Measurements from ENCODE around the gene LIME1. TPM values are rescaled to one million over a fixed set of nuclear protein-coding genes. Genes with fewer than 3 reads are reported as not detected.
A peak's percentile ranks its signal among the peaks of the same experiment; 100 is the strongest.

The LIME1 gene
- total and polyA plus RNA-seq, 7 experiments from 2014 or later, result 96.8 to 366 (median 107) TPM

- Histone ChIP-seq H3K36me3 (ENCODE audit: control insufficient read depth in 2 of 3, insufficient read depth in 3 of 3, low read length in 3 of 3) (peaks cover 0 to 75% (median 27%) of the 10 kb centered on the region in 3 experiments), H3K27ac (ENCODE audit: low read depth, low read length) (peak within 1 kb of the TSS; percentile 81), H3K4me3 (ENCODE audit: low read length) (peak within 1 kb of the TSS; percentile 91), H3K4me1 (ENCODE audit: control insufficient read depth in 2 of 2, insufficient read depth in 2 of 2, low read length in 2 of 2) (peaks cover 22 to 30% of the 10 kb centered on the region in 2 donors), H3K9me3 (ENCODE audit: control insufficient read depth in 2 of 3, low read length in 3 of 3) (no peaks in the 10 kb centered on the region), H3K27me3 (ENCODE audit: control insufficient read depth in 2 of 2, insufficient read depth in 2 of 2, low read length in 2 of 2) (no peaks in the 10 kb centered on the region)
- peak within 1 kb of the TSS; percentile 82 to 97 (median 87) for H3K27ac Mint-ChIP-seq
- H3K4me3 Mint-ChIP-seq, result peak within 1 kb of the TSS; percentile 86 to 95 (median 90)
- CTCF ChIA-PET, result interaction anchor here (0.6 to 2.7 kb wide), 16 partner anchors 9 to 359 kb away, joined by 3 to 27 read pairs (median 4); partner anchors contain the start of genes LIME1, PRPF6, PTK6 and SLC2A4RG
- peak; percentile 92 for ATAC-seq
- intact Hi-C loops (cut with micrococcal nuclease), result loop anchor here (1.0 to 5.0 kb wide), 22 partner anchors 23 to 415 kb away; partner anchors contain the start of genes RTEL1 (in 2 of the 2), TCEA2 (in 2 of the 2), UCKL1 (in 2 of the 2) and DNAJC5 (in 1 of the 2)
- no peaks in the 10 kb centered on the region for H3K27me3 Mint-ChIP-seq
- POLR2A ChIA-PET, result interaction anchor here (0.7 to 5.1 kb wide), 23 partner anchors 10 to 372 kb away, joined by 3 to 137 read pairs (median 4); partner anchors contain the start of genes GMEB2, LIME1, OPRL1 and PPDPF
- peaks cover 0 to 5% (median 0%) of the 10 kb centered on the region in 11 donors for H3K9me3 Mint-ChIP-seq
- H3K36me3 Mint-ChIP-seq, result peaks cover 15 to 37% (median 24%) of the 10 kb centered on the region in 5 donors
- DNase-seq, result peak; percentile 77 to 92 (median 88)
- peaks cover 33 to 62% (median 46%) of the 10 kb centered on the region in 7 donors for H3K4me1 Mint-ChIP-seq
Measured at GRCh38 chr20:63707558-63708300, 28.7 kb upstream of the LIME1 start, which contains the start of the genes ARFRP1 and ZGPAT. Gene ARFRP1 (minus strand): TSS chr20:63707976. CDS start chr20:63707091, 885 bp downstream. Gene ZGPAT (plus strand): TSS chr20:63708039. CDS start chr20:63708581, 542 bp downstream.

- no peaks in the 10 kb centered on the region for H3K27me3 Mint-ChIP-seq
- DNase-seq (peak in 1 of 9 donors; percentile 11), ATAC-seq (no peak)
- peaks cover 34 to 65% (median 46%) of the 10 kb centered on the region in 7 donors for H3K4me1 Mint-ChIP-seq
- intact Hi-C loops (cut with micrococcal nuclease), result loop anchor here (5.0 kb wide), 7 partner anchors 34 to 414 kb away; partner anchors contain the start of genes GMEB2 (in 1 of the 2), PTK6 (in 1 of the 2) and TCEA2 (in 1 of the 2)
- ChIA-PET POLR2A (interaction anchor here (0.5 to 5.1 kb wide), 19 partner anchors 11 to 371 kb away, joined by 3 to 137 read pairs (median 5); partner anchors contain the start of genes GMEB2, LIME1, OPRL1 and PPDPF), CTCF (interaction anchor here (0.6 to 2.7 kb wide), 10 partner anchors 28 to 272 kb away, joined by 3 to 27 read pairs (median 4); partner anchors contain the start of genes LIME1, PRPF6, PTK6 and SLC2A4RG)
- H3K9me3 Mint-ChIP-seq, result peaks cover 0 to 5% (median 0%) of the 10 kb centered on the region in 11 donors
- no peaks in the 10 kb centered on the region for H3K27me3 ChIP-seq (ENCODE audit: control insufficient read depth in 2 of 2, insufficient read depth in 2 of 2, low read length in 2 of 2)
- H3K27ac Mint-ChIP-seq, result peak overlapping the region; percentile 39 to 88 (median 49)
- peak overlapping the region; percentile 81 for H3K27ac ChIP-seq (ENCODE audit: low read depth, low read length)
- H3K36me3 ChIP-seq (ENCODE audit: control insufficient read depth in 2 of 3, insufficient read depth in 3 of 3, low read length in 3 of 3), result peaks cover 0 to 69% (median 27%) of the 10 kb centered on the region in 3 experiments
- peaks cover 15 to 44% (median 26%) of the 10 kb centered on the region in 5 donors for H3K36me3 Mint-ChIP-seq
- peaks cover 22 to 30% of the 10 kb centered on the region in 2 donors for H3K4me1 ChIP-seq (ENCODE audit: control insufficient read depth in 2 of 2, insufficient read depth in 2 of 2, low read length in 2 of 2)
- peak overlapping the region; percentile 91 for H3K4me3 ChIP-seq (ENCODE audit: low read length)
- peak overlapping the region; percentile 70 to 91 (median 78) for H3K4me3 Mint-ChIP-seq
- no peaks in the 10 kb centered on the region for H3K9me3 ChIP-seq (ENCODE audit: control insufficient read depth in 2 of 3, low read length in 3 of 3)
Measured at GRCh38 chr20:63708301-63709148, 27.9 kb upstream of the LIME1 start.

GRCh38 chr20:63709149-63709527, 27.3 kb upstream of the LIME1 start:
- POLR2A ChIA-PET, result interaction anchor here (3.2 to 5.1 kb wide), 2 partner anchors 28 to 42 kb away, joined by 14 to 137 read pairs; partner anchors contain the start of genes LIME1 and SLC2A4RG
- CTCF ChIA-PET, result no interaction called here
- peaks cover 0 to 65% (median 27%) of the 10 kb centered on the region in 3 experiments for H3K36me3 ChIP-seq (ENCODE audit: control insufficient read depth in 2 of 3, insufficient read depth in 3 of 3, low read length in 3 of 3)
- no peaks in the 10 kb centered on the region for H3K27me3 ChIP-seq (ENCODE audit: control insufficient read depth in 2 of 2, insufficient read depth in 2 of 2, low read length in 2 of 2)
- peak overlapping the region in 7 of 9 donors; percentile 38 to 69 (median 51) for H3K27ac Mint-ChIP-seq
- peaks cover 34 to 65% (median 46%) of the 10 kb centered on the region in 7 donors for H3K4me1 Mint-ChIP-seq
- DNase-seq (no peak), ATAC-seq (no peak)
- H3K4me3 ChIP-seq (ENCODE audit: low read length), result peak overlapping the region; percentile 91
- H3K9me3 Mint-ChIP-seq, result peaks cover 0 to 7% (median 2%) of the 10 kb centered on the region in 11 donors
- peak overlapping the region; percentile 81 for H3K27ac ChIP-seq (ENCODE audit: low read depth, low read length)
- no peaks in the 10 kb centered on the region for H3K27me3 Mint-ChIP-seq
- H3K36me3 Mint-ChIP-seq, result peaks cover 15 to 47% (median 30%) of the 10 kb centered on the region in 5 donors
- peak overlapping the region; percentile 70 to 91 (median 78) for H3K4me3 Mint-ChIP-seq
- H3K9me3 ChIP-seq (ENCODE audit: control insufficient read depth in 2 of 3, low read length in 3 of 3), result peaks cover 0 to under 1% (median 0%) of the 10 kb centered on the region in 3 experiments
- H3K4me1 ChIP-seq (ENCODE audit: control insufficient read depth in 2 of 2, insufficient read depth in 2 of 2, low read length in 2 of 2), result peaks cover 22 to 30% of the 10 kb centered on the region in 2 donors
- intact Hi-C loops (cut with micrococcal nuclease), result loop anchor here (5.0 kb wide), 7 partner anchors 33 to 413 kb away; partner anchors contain the start of genes GMEB2 (in 1 of the 2), PTK6 (in 1 of the 2) and TCEA2 (in 1 of the 2)

GRCh38 chr20:63711085-63711645, 25.3 kb upstream of the LIME1 start:
- intact Hi-C loops (cut with micrococcal nuclease), result no loop called here
- no peaks in the 10 kb centered on the region for H3K27me3 Mint-ChIP-seq
- POLR2A ChIA-PET, result interaction anchor here (0.6 to 2.2 kb wide), 4 partner anchors 8 to 29 kb away, joined by 3 to 7 read pairs (median 3); partner anchors contain the start of gene LIME1
- no peak overlapping the region for H3K27ac ChIP-seq (ENCODE audit: low read depth, low read length)
- H3K4me1 Mint-ChIP-seq, result peaks cover 31 to 60% (median 50%) of the 10 kb centered on the region in 7 donors
- H3K4me3 ChIP-seq (ENCODE audit: low read length), result no peak overlapping the region
- H3K27ac Mint-ChIP-seq, result peak overlapping the region in 5 of 9 donors; percentile 17 to 89 (median 78)
- H3K27me3 ChIP-seq (ENCODE audit: control insufficient read depth in 2 of 2, insufficient read depth in 2 of 2, low read length in 2 of 2), result no peaks in the 10 kb centered on the region
- H3K36me3 Mint-ChIP-seq, result peaks cover 20 to 59% (median 46%) of the 10 kb centered on the region in 5 donors
- peaks cover 22 to 28% of the 10 kb centered on the region in 2 donors for H3K4me1 ChIP-seq (ENCODE audit: control insufficient read depth in 2 of 2, insufficient read depth in 2 of 2, low read length in 2 of 2)
- peaks cover 0 to 14% (median 0%) of the 10 kb centered on the region in 3 experiments for H3K9me3 ChIP-seq (ENCODE audit: control insufficient read depth in 2 of 3, low read length in 3 of 3)
- peak overlapping the region; percentile 12 to 90 (median 70) for H3K4me3 Mint-ChIP-seq
- ATAC-seq, result no peak
- H3K9me3 Mint-ChIP-seq, result peaks cover 0 to 21% (median 12%) of the 10 kb centered on the region in 11 donors
- DNase-seq, result no peak
- CTCF ChIA-PET, result interaction anchor here (1.4 kb wide), 1 partner anchor 25 kb away, joined by 3 read pairs; the partner anchor contains the start of gene LIME1
- H3K36me3 ChIP-seq (ENCODE audit: control insufficient read depth in 2 of 3, insufficient read depth in 3 of 3, low read length in 3 of 3), result peaks cover 0 to 59% (median 10%) of the 10 kb centered on the region in 3 experiments

GRCh38 chr20:63712191-63712590, 24.3 kb upstream of the LIME1 start:
- Histone ChIP-seq H3K36me3 (ENCODE audit: control insufficient read depth in 2 of 3, insufficient read depth in 3 of 3, low read length in 3 of 3) (peaks cover 0 to 57% (median 5%) of the 10 kb centered on the region in 3 experiments), H3K4me1 (ENCODE audit: control insufficient read depth in 2 of 2, insufficient read depth in 2 of 2, low read length in 2 of 2) (peaks cover 14 to 18% of the 10 kb centered on the region in 2 donors), H3K27ac (ENCODE audit: low read depth, low read length) (no peak overlapping the region), H3K4me3 (ENCODE audit: low read length) (no peak overlapping the region), H3K27me3 (ENCODE audit: control insufficient read depth in 2 of 2, insufficient read depth in 2 of 2, low read length in 2 of 2) (no peaks in the 10 kb centered on the region), H3K9me3 (ENCODE audit: control insufficient read depth in 2 of 3, low read length in 3 of 3) (peaks cover 0 to 14% (median 0%) of the 10 kb centered on the region in 3 experiments)
- Mint-ChIP-seq H3K4me3 (peak overlapping the region in 5 of 10 donors; percentile 17 to 52 (median 22)), H3K9me3 (peaks cover 0 to 27% (median 13%) of the 10 kb centered on the region in 11 donors), H3K36me3 (peaks cover 20 to 63% (median 50%) of the 10 kb centered on the region in 5 donors), H3K27me3 (no peaks in the 10 kb centered on the region), H3K27ac (peak overlapping the region in 4 of 9 donors; percentile 11 to 58 (median 48)), H3K4me1 (peaks cover 31 to 59% (median 47%) of the 10 kb centered on the region in 7 donors)
- POLR2A ChIA-PET, result interaction anchor here (0.7 to 2.2 kb wide), 3 partner anchors 9 to 24 kb away, joined by 3 to 7 read pairs (median 4); partner anchors contain the start of gene LIME1
- intact Hi-C loops (cut with micrococcal nuclease), result no loop called here
- DNase-seq, result no peak
- CTCF ChIA-PET, result interaction anchor here (0.7 to 1.4 kb wide), 2 partner anchors 24 to 186 kb away, joined by 3 read pairs; partner anchors contain the start of gene LIME1
- no peak for ATAC-seq

Measured in naive thymus-derived CD4-positive, alpha-beta T cell (primary cell).